Calu3 (cell line): ENCODE measurements around the gene GPC1. TPM values are rescaled to one million over a fixed set of nuclear protein-coding genes. Genes with fewer than 3 reads are reported as not detected.

Source experiments
- BruUV-seq: library from RNA; stranded (reverse); fragments of 400-500 nt; replicated peaks from 2 replicates; lab custom pipeline; 2021; lab: Mats Ljungman, UMichigan
- CTCF ChIA-PET: fragments of 300-600 bp; sonication (Branson Sonifier 250); formaldehyde crosslinking; loops from one replicate; lab custom pipeline; 2022; ENCODE audit warnings: antibody characterized with exemption; lab: Charles Lee
- DNase-seq: peaks from one replicate; pipeline ENCODE4 v3.0.0; 2022
- H3K27ac Mint-ChIP-seq: one replicate; pipeline ENCODE4 v1.8.0; 2022; ENCODE audit warnings: mixed read lengths; ENCODE audit not compliant: unreplicated experiment
- H3K27me3 Mint-ChIP-seq: one replicate; pipeline ENCODE4 v1.8.0; 2022; ENCODE audit warnings: mixed read lengths; ENCODE audit not compliant: unreplicated experiment
- H3K36me3 Mint-ChIP-seq: one replicate; pipeline ENCODE4 v1.8.0; 2022; ENCODE audit warnings: mild to moderate bottlenecking, moderate library complexity, mixed read lengths; ENCODE audit not compliant: insufficient read depth, unreplicated experiment
- H3K4me1 Mint-ChIP-seq: one replicate; pipeline ENCODE4 v1.8.0; 2022; ENCODE audit warnings: mild to moderate bottlenecking, low read depth, mixed read lengths; ENCODE audit not compliant: unreplicated experiment
- H3K4me3 Mint-ChIP-seq: one replicate; pipeline ENCODE4 v1.8.0; 2022; ENCODE audit warnings: mild to moderate bottlenecking, low read depth, moderate library complexity, mixed read lengths; ENCODE audit not compliant: unreplicated experiment
- H3K9me3 Mint-ChIP-seq: one replicate; pipeline ENCODE4 v1.8.0; 2022; ENCODE audit warnings: low read depth, mixed read lengths; ENCODE audit not compliant: unreplicated experiment
- CTCF ChIP-seq: fragments of 200-600 bp; IDR thresholded peaks from one replicate; pipeline ENCODE4 v1.8.0; 2022; ENCODE audit warnings: antibody characterized with exemption; ENCODE audit not compliant: unreplicated experiment
- intact Hi-C: fragments of 100-400 bp; cut with micrococcal nuclease; formaldehyde crosslinking; loops from one replicate; pipeline ENCODE4 v1.10.0; 2022; ENCODE audit not compliant: unreplicated experiment
- total RNA-seq: library from RNA; stranded (reverse); gene quantifications from 2 replicates; pipeline ENCODE4 v1.2.3, GENCODE V29; 2022

GPC1 gene
- total RNA-seq, 1 experiment from 2014 or later = 51.5 TPM

GRCh38 chr2:240501531-240501991 is 66.1 kb downstream of the GPC1 start:
- Mint-ChIP-seq H3K9me3 (no peaks in the 10 kb centered on the region), H3K27me3 (no peaks in the 10 kb centered on the region), H3K27ac (no peak overlapping the region), H3K36me3 (peaks cover 16% of the 10 kb centered on the region), H3K4me1 (no peaks in the 10 kb centered on the region), H3K4me3 (no peak overlapping the region)
- CTCF ChIA-PET = no interaction called here
- no peak for TF ChIP-seq CTCF
- no peak for DNase-seq
- intact Hi-C loops = no loop called here
- no TSS peak for BruUV-seq

GRCh38 chr2:240502059-240502429 is 66.6 kb downstream of the GPC1 start:
- BruUV-seq = no TSS peak
- no peak for DNase-seq
- CTCF ChIA-PET = no interaction called here
- TF ChIP-seq CTCF = no peak
- peaks cover 12% of the 10 kb centered on the region for H3K36me3 Mint-ChIP-seq
- H3K27me3 Mint-ChIP-seq = no peaks in the 10 kb centered on the region
- H3K4me3 Mint-ChIP-seq = no peak overlapping the region
- no peaks in the 10 kb centered on the region for H3K9me3 Mint-ChIP-seq
- no peaks in the 10 kb centered on the region for H3K4me1 Mint-ChIP-seq
- intact Hi-C loops = no loop called here
- no peak overlapping the region for H3K27ac Mint-ChIP-seq

DNA sequence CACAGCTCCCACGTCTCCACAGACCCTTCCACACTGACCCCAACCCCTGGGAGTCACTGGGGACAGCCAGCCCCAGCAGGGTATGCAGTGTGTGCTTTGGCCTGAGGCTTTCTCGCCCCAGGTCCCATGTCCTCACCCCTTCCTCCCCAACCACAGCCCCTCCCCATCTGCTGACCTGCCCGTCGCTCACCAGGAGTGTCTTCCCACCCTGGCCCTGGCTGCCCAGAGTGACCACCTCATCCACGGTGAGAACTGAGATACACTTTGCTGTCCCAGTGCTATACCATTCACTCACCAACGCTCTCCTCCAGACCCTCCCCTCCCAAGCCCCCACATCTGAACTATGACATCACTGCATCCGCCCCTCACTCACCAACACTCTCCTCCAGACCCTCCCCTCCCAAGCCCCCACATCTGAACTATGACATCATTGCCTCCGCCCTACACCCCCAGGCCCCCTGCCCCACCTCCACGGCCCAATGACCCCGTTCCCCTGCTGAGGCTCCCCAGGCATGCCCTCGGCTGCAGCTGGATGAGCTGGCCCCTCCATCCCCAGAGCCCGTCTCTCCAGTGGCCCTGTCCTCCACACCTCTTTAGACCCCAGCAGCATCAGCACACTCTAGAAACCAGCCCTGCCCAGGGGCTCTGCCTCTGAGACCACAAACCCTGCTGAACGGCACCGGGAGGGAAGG is 67.1 kb downstream of the GPC1 start:
- CTCF ChIA-PET = no interaction called here
- peaks cover 12% of the 10 kb centered on the region for H3K36me3 Mint-ChIP-seq
- H3K9me3 Mint-ChIP-seq = no peaks in the 10 kb centered on the region
- H3K27me3 Mint-ChIP-seq = no peaks in the 10 kb centered on the region
- intact Hi-C loops = no loop called here
- no TSS peak for BruUV-seq
- H3K27ac Mint-ChIP-seq = no peak overlapping the region
- TF ChIP-seq CTCF = no peak
- no peak for DNase-seq
- H3K4me1 Mint-ChIP-seq = no peaks in the 10 kb centered on the region
- H3K4me3 Mint-ChIP-seq = no peak overlapping the region

GRCh38 chr2:240503375-240503774 is 67.9 kb downstream of the GPC1 start:
- BruUV-seq = no TSS peak
- H3K4me1 Mint-ChIP-seq = no peaks in the 10 kb centered on the region

More at GRCh38 chr2:240503375-240503774, 67.9 kb downstream of the GPC1 start:
- Mint-ChIP-seq H3K27ac (no peak overlapping the region), H3K36me3 (peaks cover 12% of the 10 kb centered on the region), H3K9me3 (no peaks in the 10 kb centered on the region), H3K4me3 (no peak overlapping the region), H3K27me3 (no peaks in the 10 kb centered on the region)
- CTCF ChIA-PET = no interaction called here
- intact Hi-C loops = no loop called here
- TF ChIP-seq CTCF = no peak
- DNase-seq = no peak
